SK-N-SH (cell line): ENCODE results near the gene KANK4. TPM values are rescaled to one million over a fixed set of nuclear protein-coding genes. Genes with fewer than 3 reads are reported as not detected.

Experiments
- CTCF ChIA-PET: fragments of 300-600, 350-600 bp; formaldehyde crosslinking; extraction: SDS; loops from one replicate; lab custom pipeline; 2021; lab: Yijun Ruan, JAX
- POLR2A ChIA-PET: fragments of 350-600 bp; sonication (Branson Sonifier 250); formaldehyde crosslinking; extraction: SDS; loops from one replicate; lab custom pipeline; 2020; ENCODE audit warnings: antibody characterized with exemption, inconsistent platforms; lab: Yijun Ruan, JAX
- DNase-seq: peaks from one replicate; pipeline ENCODE4 v3.0.0; 2012
- H2AFZ ChIP-seq: fragments of 200-600 bp; sonication (generic); 2 replicates; pipeline ENCODE4 v1.8.1; 2016; ENCODE audit warnings: antibody characterized with exemption, mild to moderate bottlenecking, low read depth
- H3F3A ChIP-seq: fragments of 200-600 bp; sonication (generic); replicated peaks from 2 replicates; pipeline ENCODE3; 2016; ENCODE audit warnings: antibody characterized with exemption, mild to moderate bottlenecking; ENCODE audit not compliant: insufficient read depth
- H3K27ac ChIP-seq, 2 experiments: fragments of 200-500 bp in 1 of 2; fragments of 200-600 bp in 1 of 2; sonication (Bioruptor generic) in 1 of 2; sonication (generic), shearing (Covaris generic) in 1 of 2; 2 replicates each; pipeline versions ENCODE4 v1.5.1 to v1.6.1; 2014 to 2016; ENCODE audit warnings: low read depth in 2 of 2, inconsistent platforms in 1 of 2, low read length in 1 of 2, mild to moderate bottlenecking in 1 of 2, mixed read lengths in 1 of 2
- H3K27me3 ChIP-seq: fragments of 200-600 bp; sonication (generic), shearing (Covaris generic); 2 replicates; pipeline ENCODE4 v1.6.1; 2016; ENCODE audit warnings: mixed run types; ENCODE audit not compliant: insufficient read depth
- H3K36me3 ChIP-seq, 2 experiments: fragments of 200-500 bp in 1 of 2; fragments of 200-600 bp in 1 of 2; sonication (Bioruptor generic) in 1 of 2; sonication (generic) in 1 of 2; replicated peaks in 1 of 2; 2 replicates each; pipeline versions ENCODE3 to v1.5.1; 2014 to 2016; ENCODE audit warnings: low read length in 1 of 2, mild to moderate bottlenecking in 1 of 2; ENCODE audit not compliant: insufficient read depth in 2 of 2, control insufficient read depth in 1 of 2
- H3K4me1 ChIP-seq, 2 experiments: fragments of 200-500 bp in 1 of 2; fragments of 200-600 bp in 1 of 2; sonication (Bioruptor generic) in 1 of 2; sonication (generic), shearing (Covaris generic) in 1 of 2; 2 replicates each; pipeline versions ENCODE4 v1.5.1 to v1.6.1; 2014 to 2016; ENCODE audit warnings: low read depth in 1 of 2, low read length in 1 of 2, mixed run types in 1 of 2; ENCODE audit not compliant: insufficient read depth in 2 of 2, control insufficient read depth in 1 of 2
- H3K4me2 ChIP-seq: fragments of 200-600 bp; sonication (generic), shearing (Covaris generic); 2 replicates; pipeline ENCODE4 v1.6.1; 2017; ENCODE audit warnings: mixed run types
- H3K4me3 ChIP-seq, 2 experiments: fragments of 200-500 bp in 1 of 2; fragments of 200-600 bp in 1 of 2; sonication (Bioruptor generic) in 1 of 2; sonication (generic), shearing (Covaris generic) in 1 of 2; 2 replicates each; pipeline versions ENCODE4 v1.5.1 to v1.8.1; 2014 to 2016; ENCODE audit warnings: low read depth in 2 of 2, inconsistent platforms in 1 of 2, low read length in 1 of 2, mild to moderate bottlenecking in 1 of 2, mixed read lengths in 1 of 2, moderate library complexity in 1 of 2
- H3K79me2 ChIP-seq: fragments of 200-600 bp; sonication (generic); 2 replicates; pipeline ENCODE4 v1.8.1; 2017; ENCODE audit warnings: mild to moderate bottlenecking; ENCODE audit not compliant: insufficient read depth
- H3K9ac ChIP-seq: fragments of 200-600 bp; sonication (generic); 2 replicates; pipeline ENCODE4 v1.6.1; 2017; ENCODE audit warnings: mixed run types
- H3K9me2 ChIP-seq: fragments of 200-600 bp; sonication (generic); 2 replicates; pipeline ENCODE4 v1.6.1; 2017; ENCODE audit warnings: mixed run types
- H3K9me3 ChIP-seq: fragments of 200-600 bp; sonication (generic); 2 replicates; pipeline ENCODE4 v1.6.1; 2017; ENCODE audit warnings: mixed run types, mild to moderate bottlenecking, moderate library complexity
- H4K20me1 ChIP-seq: fragments of 200-600 bp; sonication (generic); 2 replicates; pipeline ENCODE4 v1.6.1; 2017; ENCODE audit warnings: mild to moderate bottlenecking, mixed run types; ENCODE audit not compliant: insufficient read depth
- ELF1 ChIP-seq: IDR thresholded peaks from 2 replicates; pipeline ENCODE4 v1.4.0; 2012
- EP300 ChIP-seq, 2 experiments: IDR thresholded peaks; 2 replicates each; pipeline versions ENCODE4 v1.4.0 to v1.6.1; 2012; ENCODE audit warnings: borderline replicate concordance in 1 of 2, low read depth in 1 of 2, low read length in 1 of 2
- FOSL2 ChIP-seq: IDR thresholded peaks from 2 replicates; pipeline ENCODE4 v1.4.0; 2012; ENCODE audit warnings: low read depth, mild to moderate bottlenecking, moderate library complexity, borderline replicate concordance
- FOXJ3 ChIP-seq: sonication (generic); formaldehyde crosslinking; IDR thresholded peaks from 2 replicates; pipeline ENCODE4 v1.5.1; 2020; ENCODE audit warnings: mild to moderate bottlenecking, missing genetic modification reagents
- GATA2 ChIP-seq: sonication (generic); formaldehyde crosslinking; IDR thresholded peaks from 2 replicates; pipeline ENCODE4 v1.5.0; 2020; ENCODE audit warnings: mild to moderate bottlenecking, missing genetic modification reagents
- JUND ChIP-seq: IDR thresholded peaks from 2 replicates; pipeline ENCODE4 v1.4.0; 2012
- MEF2A ChIP-seq: IDR thresholded peaks from 2 replicates; pipeline ENCODE4 v1.4.0; 2012; ENCODE audit warnings: low read depth, borderline replicate concordance
- NRF1 ChIP-seq: IDR thresholded peaks from 2 replicates; pipeline ENCODE4 v1.6.1; 2012; ENCODE audit warnings: low read depth, mild to moderate bottlenecking, low read length
- POLR2AphosphoS5 ChIP-seq: IDR thresholded peaks from 2 replicates; pipeline ENCODE4 v1.6.1; 2012; ENCODE audit warnings: low read depth, low read length
- RCOR1 ChIP-seq: fragments of 150-350 bp; IDR thresholded peaks from 2 replicates; pipeline ENCODE4 v1.6.1; 2017; ENCODE audit warnings: antibody characterized with exemption, low read length
- RXRA ChIP-seq: IDR thresholded peaks from 2 replicates; pipeline ENCODE4 v1.4.0; 2012; ENCODE audit warnings: low read depth, mild to moderate bottlenecking, borderline replicate concordance
- TAF1 ChIP-seq: IDR thresholded peaks from 2 replicates; pipeline ENCODE4 v1.6.1; 2012; ENCODE audit warnings: low read depth, mild to moderate bottlenecking, low read length, moderate library complexity, borderline replicate concordance
- TEAD4 ChIP-seq: IDR thresholded peaks from 2 replicates; pipeline ENCODE4 v1.4.0; 2012; ENCODE audit warnings: mild to moderate bottlenecking, borderline replicate concordance; ENCODE audit not compliant: insufficient read depth
- WGBS: methylation state at CpG from one replicate; pipeline ENCODE4 v1.1.6; 2017; ENCODE audit warnings: low lambda C conversion rate; 5-methylcytosine and 5-hydroxymethylcytosine counted together
- polyA plus RNA-seq, 3 experiments: library from polyadenylated mRNA; depleted of rRNA; stranded (reverse); fragments of >200 nt; gene quantifications; 2 replicates each; pipeline ENCODE4 v1.2.3, GENCODE V29; 2012
- TF ChIP-seq, protein P1 (sequence below): IDR thresholded peaks from 2 replicates; pipeline ENCODE4; 2012
- TF ChIP-seq, protein P2 (sequence below): IDR thresholded peaks from 2 replicates; pipeline ENCODE4 v1.6.1; 2012; ENCODE audit warnings: mild to moderate bottlenecking, low read depth, low read length, moderate library complexity

KANK4 gene
- polyA plus RNA-seq, 1 of the 3 experiments (the other 2 are of a cell fraction): not detected

DNA sequence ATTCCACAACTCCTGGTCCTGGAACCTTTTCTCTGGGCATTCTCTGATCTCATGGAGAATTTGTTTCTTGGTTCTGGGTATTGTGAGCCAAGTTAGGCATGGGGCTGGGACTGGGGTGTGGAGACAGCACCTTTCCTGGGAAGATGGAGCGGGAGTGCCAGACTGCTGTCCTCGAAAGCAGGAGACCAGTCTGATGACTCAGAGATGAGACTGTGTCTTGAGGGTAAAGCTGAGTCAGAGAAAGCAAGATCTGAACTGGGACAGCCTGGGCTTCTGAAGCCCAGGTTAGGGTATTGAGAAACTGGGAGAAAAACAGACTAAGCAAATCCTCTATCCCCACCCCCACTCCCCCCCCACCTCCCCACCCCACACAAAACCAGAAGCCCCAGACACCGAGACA, 2.2 kb upstream of the KANK4 start:
- CTCF ChIA-PET: interaction anchor here (0.7 kb wide), 1 partner anchor 15 kb away, joined by 3 read pairs; no protein-coding TSS in a partner anchor
- Histone ChIP-seq H3K4me1 (peaks cover 0 to 6% of the 10 kb centered on the region in 2 experiments; a peak in 1 of 4 replicates), H3K27ac (no peak overlapping the region), H3K9me2 (no peaks in the 10 kb centered on the region), H3K36me3 (no peaks in the 10 kb centered on the region), H3K4me2 (no peak overlapping the region), H3K4me3 (no peak overlapping the region), H3K9ac (no peak overlapping the region), H2AFZ (no peak overlapping the region), H3K27me3 (peaks cover 5% of the 10 kb centered on the region; the same call in 1 of the 2 replicates), H3K79me2 (no peaks in the 10 kb centered on the region), H3K9me3 (no peaks in the 10 kb centered on the region), H3F3A (no peaks in the 10 kb centered on the region), H4K20me1 (no peaks in the 10 kb centered on the region)
- WGBS: 20% methylated on average over 3 of the region's 3 CpGs
- POLR2A ChIA-PET: no interaction called here
- DNase-seq: no peak
- TF ChIP-seq RXRA (no peak), TAF1 (no peak), MEF2A (no peak), EP300 (IDR thresholded peaks at IDR 0.05; ENCODE audit: borderline replicate concordance in 1 of 2, low read depth in 1 of 2, low read length in 1 of 2) (no peak), POLR2AphosphoS5 (no peak), ELF1 (no peak), GATA2 (CRISPR knock-in tag) (no peak), TEAD4 (no peak), NRF1 (no peak), FOSL2 (peak; percentile 66), JUND (peak; percentile 24; the same call in 1 of the 2 replicates), RCOR1 (no peak), FOXJ3 (CRISPR knock-in tag) (no peak)
- TF ChIP-seq, protein P1, sequence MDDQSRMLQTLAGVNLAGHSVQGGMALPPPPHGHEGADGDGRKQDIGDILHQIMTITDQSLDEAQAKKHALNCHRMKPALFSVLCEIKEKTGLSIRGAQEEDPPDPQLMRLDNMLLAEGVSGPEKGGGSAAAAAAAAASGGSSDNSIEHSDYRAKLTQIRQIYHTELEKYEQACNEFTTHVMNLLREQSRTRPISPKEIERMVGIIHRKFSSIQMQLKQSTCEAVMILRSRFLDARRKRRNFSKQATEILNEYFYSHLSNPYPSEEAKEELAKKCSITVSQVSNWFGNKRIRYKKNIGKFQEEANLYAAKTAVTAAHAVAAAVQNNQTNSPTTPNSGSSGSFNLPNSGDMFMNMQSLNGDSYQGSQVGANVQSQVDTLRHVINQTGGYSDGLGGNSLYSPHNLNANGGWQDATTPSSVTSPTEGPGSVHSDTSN: no peak
- TF ChIP-seq, protein P2, sequence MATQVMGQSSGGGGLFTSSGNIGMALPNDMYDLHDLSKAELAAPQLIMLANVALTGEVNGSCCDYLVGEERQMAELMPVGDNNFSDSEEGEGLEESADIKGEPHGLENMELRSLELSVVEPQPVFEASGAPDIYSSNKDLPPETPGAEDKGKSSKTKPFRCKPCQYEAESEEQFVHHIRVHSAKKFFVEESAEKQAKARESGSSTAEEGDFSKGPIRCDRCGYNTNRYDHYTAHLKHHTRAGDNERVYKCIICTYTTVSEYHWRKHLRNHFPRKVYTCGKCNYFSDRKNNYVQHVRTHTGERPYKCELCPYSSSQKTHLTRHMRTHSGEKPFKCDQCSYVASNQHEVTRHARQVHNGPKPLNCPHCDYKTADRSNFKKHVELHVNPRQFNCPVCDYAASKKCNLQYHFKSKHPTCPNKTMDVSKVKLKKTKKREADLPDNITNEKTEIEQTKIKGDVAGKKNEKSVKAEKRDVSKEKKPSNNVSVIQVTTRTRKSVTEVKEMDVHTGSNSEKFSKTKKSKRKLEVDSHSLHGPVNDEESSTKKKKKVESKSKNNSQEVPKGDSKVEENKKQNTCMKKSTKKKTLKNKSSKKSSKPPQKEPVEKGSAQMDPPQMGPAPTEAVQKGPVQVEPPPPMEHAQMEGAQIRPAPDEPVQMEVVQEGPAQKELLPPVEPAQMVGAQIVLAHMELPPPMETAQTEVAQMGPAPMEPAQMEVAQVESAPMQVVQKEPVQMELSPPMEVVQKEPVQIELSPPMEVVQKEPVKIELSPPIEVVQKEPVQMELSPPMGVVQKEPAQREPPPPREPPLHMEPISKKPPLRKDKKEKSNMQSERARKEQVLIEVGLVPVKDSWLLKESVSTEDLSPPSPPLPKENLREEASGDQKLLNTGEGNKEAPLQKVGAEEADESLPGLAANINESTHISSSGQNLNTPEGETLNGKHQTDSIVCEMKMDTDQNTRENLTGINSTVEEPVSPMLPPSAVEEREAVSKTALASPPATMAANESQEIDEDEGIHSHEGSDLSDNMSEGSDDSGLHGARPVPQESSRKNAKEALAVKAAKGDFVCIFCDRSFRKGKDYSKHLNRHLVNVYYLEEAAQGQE: no peak
